Measurements from ENCODE around the gene ELF2.

DNA sequence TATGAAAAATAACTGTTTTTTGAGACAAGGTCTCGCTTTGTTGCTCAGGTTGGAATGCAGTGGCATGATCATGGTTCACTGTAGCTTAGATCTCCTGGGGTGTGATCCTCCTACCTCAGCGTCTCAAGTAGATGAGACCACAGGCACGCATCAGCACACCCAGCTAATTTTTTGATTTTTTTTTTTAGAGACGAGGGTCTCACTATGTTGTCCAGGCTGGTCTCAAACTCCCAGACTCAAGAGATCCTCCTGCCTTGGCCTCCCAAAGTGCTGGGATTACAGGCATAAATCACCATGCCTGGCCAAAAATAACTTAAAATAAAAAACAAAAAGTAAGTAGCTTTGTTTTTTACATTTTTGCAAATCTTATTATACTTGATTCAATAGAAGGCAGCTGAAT, 98.1 kb downstream of the ELF2 start:
- TF ChIP-seq, protein P1, sequence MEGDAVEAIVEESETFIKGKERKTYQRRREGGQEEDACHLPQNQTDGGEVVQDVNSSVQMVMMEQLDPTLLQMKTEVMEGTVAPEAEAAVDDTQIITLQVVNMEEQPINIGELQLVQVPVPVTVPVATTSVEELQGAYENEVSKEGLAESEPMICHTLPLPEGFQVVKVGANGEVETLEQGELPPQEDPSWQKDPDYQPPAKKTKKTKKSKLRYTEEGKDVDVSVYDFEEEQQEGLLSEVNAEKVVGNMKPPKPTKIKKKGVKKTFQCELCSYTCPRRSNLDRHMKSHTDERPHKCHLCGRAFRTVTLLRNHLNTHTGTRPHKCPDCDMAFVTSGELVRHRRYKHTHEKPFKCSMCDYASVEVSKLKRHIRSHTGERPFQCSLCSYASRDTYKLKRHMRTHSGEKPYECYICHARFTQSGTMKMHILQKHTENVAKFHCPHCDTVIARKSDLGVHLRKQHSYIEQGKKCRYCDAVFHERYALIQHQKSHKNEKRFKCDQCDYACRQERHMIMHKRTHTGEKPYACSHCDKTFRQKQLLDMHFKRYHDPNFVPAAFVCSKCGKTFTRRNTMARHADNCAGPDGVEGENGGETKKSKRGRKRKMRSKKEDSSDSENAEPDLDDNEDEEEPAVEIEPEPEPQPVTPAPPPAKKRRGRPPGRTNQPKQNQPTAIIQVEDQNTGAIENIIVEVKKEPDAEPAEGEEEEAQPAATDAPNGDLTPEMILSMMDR (IDR thresholded peaks at IDR 0.05; ENCODE audit: low read depth, low read length, poor library complexity, severe bottlenecking) = no peak
- no peak for TF ChIP-seq EZH2phosphoT487 (IDR thresholded peaks at IDR 0.05; ENCODE audit: borderline replicate concordance, low read length)
